GM12892 (cell line): ENCODE results near the gene TNFRSF13B.
"Not testable (repeated sequence)": the region's sequence is repeated elsewhere in the genome, so short reads cannot be mapped to it uniquely, and the experiment has no call there.

Experiments used
- POLR2A ChIP-seq: IDR thresholded peaks from 2 replicates; pipeline ENCODE4 v1.6.1; 2011; ENCODE audit warnings: low read depth, low read length, control low read depth
- POLR2AphosphoS5 ChIP-seq: IDR thresholded peaks from 2 replicates; pipeline ENCODE4 v1.6.1; 2011; ENCODE audit warnings: low read depth, low read length, control low read depth
- TAF1 ChIP-seq: IDR thresholded peaks from 2 replicates; pipeline ENCODE4 v1.6.1; 2011; ENCODE audit warnings: low read depth, mild to moderate bottlenecking, control low read depth, low read length, borderline replicate concordance

DNA sequence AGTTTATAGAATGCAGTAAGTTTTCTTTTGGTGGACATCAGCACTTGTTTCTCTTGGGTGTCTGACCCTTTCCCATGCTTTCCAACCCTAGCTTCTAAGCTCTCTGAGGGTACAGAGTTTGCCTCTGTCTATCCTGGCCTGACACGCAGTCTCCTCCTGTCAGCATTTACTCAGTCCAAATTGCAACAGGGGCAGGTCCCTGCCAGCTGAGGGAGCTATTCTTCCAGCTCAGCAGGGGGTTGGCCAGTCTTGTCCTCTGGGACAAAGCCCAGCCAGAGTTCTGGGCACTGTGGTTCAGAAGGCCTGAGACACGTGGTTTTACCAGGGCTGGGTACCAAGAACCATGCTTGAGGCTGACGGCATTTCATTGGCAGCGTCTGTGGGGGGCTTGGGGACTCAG is 38.1 kb upstream of the TNFRSF13B start:
- TF ChIP-seq POLR2A, POLR2AphosphoS5, TAF1: not testable (repeated sequence)
